Vagina (tissue), 2 donors: Measurements from ENCODE around the gene AUH.

Experiments used
- CTCF ChIP-seq, 3 experiments: fragments of 450-650 bp in 2 of 3; fragments of 200-600 bp in 1 of 3; sonication (generic) in 1 of 3; IDR thresholded peaks; one replicate each; pipeline ENCODE4 v1.5.1; 2017 to 2019; ENCODE audit warnings: antibody characterized with exemption in 3 of 3, mild to moderate bottlenecking in 2 of 3, moderate library complexity in 2 of 3
- POLR2A ChIP-seq, 2 donors: fragments of 450-650 bp; IDR thresholded peaks; one replicate each; pipeline ENCODE4 v1.6.1; 2017; ENCODE audit warnings: antibody characterized with exemption in 2 of 2, mild to moderate bottlenecking in 2 of 2, moderate library complexity in 2 of 2
- POLR2AphosphoS5 ChIP-seq, 2 donors: sonication (generic); formaldehyde crosslinking; IDR thresholded peaks; one replicate each; pipeline ENCODE4 v1.9.0; 2017; ENCODE audit warnings: antibody characterized with exemption in 2 of 2, mild to moderate bottlenecking in 2 of 2, low read depth in 1 of 2; ENCODE audit not compliant: insufficient read depth in 1 of 2

GRCh38 chr9:91364702-91365101 is 3.0 kb upstream of the AUH start:
- no peak for TF ChIP-seq CTCF (IDR thresholded peaks at IDR 0.05)
- no peak for TF ChIP-seq POLR2A (IDR thresholded peaks at IDR 0.05)
- no peak for TF ChIP-seq POLR2AphosphoS5 (IDR thresholded peaks at IDR 0.05; ENCODE audit: insufficient read depth in 1 of 2, low read depth in 1 of 2)
